GM19351 (cell line): ENCODE data around the gene TCF7L1.

Experiments
- ATAC-seq: cut with Tn5 transposase; IDR thresholded peaks from one replicate; pipeline ENCODE4 v1.9.1; 2021; ENCODE audit warnings: mild to moderate bottlenecking, moderate library complexity; ENCODE audit not compliant: unreplicated experiment

TCF7L1 gene

GRCh38 chr2:85215448-85216401 lies 82.5 kb downstream of the TCF7L1 start:
- ATAC-seq: no peak

GRCh38 chr2:85216927-85217326 lies 83.7 kb downstream of the TCF7L1 start:
- no peak for ATAC-seq

GRCh38 chr2:85221067-85221691 lies 88.0 kb downstream of the TCF7L1 start:
- ATAC-seq: no peak

- no peak for ATAC-seq
Measured at GRCh38 chr2:85222792-85223191, 89.6 kb downstream of the TCF7L1 start.

- ATAC-seq: no peak
Measured at GRCh38 chr2:85226783-85227182, 93.6 kb downstream of the TCF7L1 start.

GRCh38 chr2:85230679-85231467 lies 97.7 kb downstream of the TCF7L1 start:
- no peak for ATAC-seq

GRCh38 chr2:85231468-85231805 lies 98.2 kb downstream of the TCF7L1 start:
- ATAC-seq: no peak

GRCh38 chr2:85231952-85232351 lies 98.8 kb downstream of the TCF7L1 start:
- ATAC-seq: no peak

- no peak for ATAC-seq
Measured at GRCh38 chr2:85234868-85235267, 101.7 kb downstream of the TCF7L1 start.

GRCh38 chr2:85235281-85235680 lies 102.1 kb downstream of the TCF7L1 start:
- ATAC-seq: no peak

GRCh38 chr2:85236084-85236483 lies 102.9 kb downstream of the TCF7L1 start:
- no peak for ATAC-seq

- ATAC-seq: no peak
Measured at GRCh38 chr2:85237849-85238565, 104.8 kb downstream of the TCF7L1 start.

- no peak for ATAC-seq
Measured at GRCh38 chr2:85238607-85239006, 105.4 kb downstream of the TCF7L1 start.

- no peak for ATAC-seq
Measured at GRCh38 chr2:85239102-85239501, 105.9 kb downstream of the TCF7L1 start.

- ATAC-seq: no peak
Measured at GRCh38 chr2:85240055-85240454, 106.9 kb downstream of the TCF7L1 start.

- no peak for ATAC-seq
Measured at GRCh38 chr2:85242321-85242720, 109.1 kb downstream of the TCF7L1 start.

GRCh38 chr2:85243101-85244072 lies 110.2 kb downstream of the TCF7L1 start:
- no peak for ATAC-seq

- ATAC-seq: no peak
Measured at GRCh38 chr2:85244828-85245227, 111.6 kb downstream of the TCF7L1 start.

- ATAC-seq: no peak
Measured at GRCh38 chr2:85245891-85246290, 112.7 kb downstream of the TCF7L1 start.

- ATAC-seq: no peak
Measured at GRCh38 chr2:85246348-85246747, 113.2 kb downstream of the TCF7L1 start.
